GM12878 (cell line): Measurements from ENCODE around the gene MVB12B. TPM values are rescaled to one million over a fixed set of nuclear protein-coding genes. Genes with fewer than 3 reads are reported as not detected.

ENCODE experiments used
- ATAC-seq: fragments of 200-7000 bp; cut with Tn5 transposase; 3 replicates; pipeline ENCODE4 v1.9.1; 2020; ENCODE audit warnings: mild to moderate bottlenecking, moderate library complexity
- BruUV-seq: library from RNA; stranded (reverse); fragments of 400-500 nt; replicated peaks from 2 replicates; lab custom pipeline; 2021; lab: Mats Ljungman, UMichigan
- CTCF ChIA-PET: fragments of 300-600 bp; sonication (Branson Sonifier 250); formaldehyde crosslinking; extraction: SDS; loops from one replicate; lab custom pipeline; 2021; ENCODE audit warnings: inconsistent platforms; lab: Yijun Ruan, JAX
- POLR2A ChIA-PET: fragments of 350-600 bp; formaldehyde crosslinking; extraction: SDS; loops from one replicate; lab custom pipeline; 2021; ENCODE audit warnings: inconsistent platforms; lab: Charles Lee
- RAD21 ChIA-PET: fragments of 300-600 bp; sonication (Branson Sonifier 250); formaldehyde crosslinking; loops from one replicate; lab custom pipeline; 2023; ENCODE audit warnings: antibody characterized with exemption; ENCODE audit not compliant: unreplicated experiment; lab: Charles Lee
- SMC1A ChIA-PET: fragments of 300-600 bp; sonication (Branson Sonifier 250); formaldehyde crosslinking; loops from one replicate; lab custom pipeline; 2023; ENCODE audit not compliant: unreplicated experiment, uncharacterized antibody; lab: Charles Lee
- DNase-seq: peaks from one replicate; pipeline ENCODE4 v3.0.0-alpha.2; 2011; ENCODE audit warnings: low read depth, low spot score
- FAIRE-seq: peaks from 3 replicates; lab custom pipeline; 2011; peaks lifted over from hg19 to GRCh38; lab: Jason Lieb, UNC
- H2AFZ ChIP-seq: 2 replicates; pipeline ENCODE4 v1.6.0; 2011; ENCODE audit warnings: low read depth, low read length, control low read depth; ENCODE audit not compliant: control insufficient read depth
- H3K27ac ChIP-seq: 2 replicates; pipeline ENCODE4 v1.5.1; 2011; ENCODE audit warnings: control low read depth; ENCODE audit not compliant: control insufficient read depth, insufficient read depth
- H3K27me3 ChIP-seq, 2 experiments: replicated peaks in 1 of 2; 2 replicates each; pipeline versions ENCODE4 v1.6.0 to v1.6.1; 2011; ENCODE audit warnings: low read length in 1 of 2; ENCODE audit not compliant: control insufficient read depth in 2 of 2, insufficient read depth in 2 of 2
- H3K36me3 ChIP-seq, 2 experiments: 2 replicates each; pipeline ENCODE4 v1.5.1; 2011; ENCODE audit warnings: low read length in 1 of 2; ENCODE audit not compliant: control insufficient read depth in 2 of 2, insufficient read depth in 2 of 2
- H3K4me1 ChIP-seq: 2 replicates; pipeline ENCODE4 v1.6.1; 2011; ENCODE audit warnings: mild to moderate bottlenecking, low read length, moderate library complexity, mixed read lengths; ENCODE audit not compliant: control insufficient read depth, insufficient read depth
- H3K4me2 ChIP-seq: 2 replicates; pipeline ENCODE4 v1.6.0; 2011; ENCODE audit warnings: control low read depth; ENCODE audit not compliant: control insufficient read depth, insufficient read depth
- H3K4me3 ChIP-seq: fragments of 200-600 bp; sonication (generic); 2 replicates; pipeline ENCODE4 v1.5.1; 2016
- H3K79me2 ChIP-seq: 2 replicates; pipeline ENCODE4 v1.6.0; 2011; ENCODE audit warnings: low read length; ENCODE audit not compliant: control insufficient read depth, insufficient read depth
- H3K9ac ChIP-seq: 2 replicates; pipeline ENCODE4 v1.8.0; 2011; ENCODE audit warnings: low read length, control low read depth, mixed read lengths; ENCODE audit not compliant: control insufficient read depth, insufficient read depth
- H3K9me3 ChIP-seq: replicated peaks from 3 replicates; pipeline ENCODE4 v1.5.1; 2011; ENCODE audit warnings: mild to moderate bottlenecking, low read length; ENCODE audit not compliant: control insufficient read depth, insufficient read depth
- H4K20me1 ChIP-seq: 2 replicates; pipeline ENCODE4 v1.6.0; 2011; ENCODE audit not compliant: control insufficient read depth, insufficient read depth
- BRCA1 ChIP-seq: IDR thresholded peaks from 2 replicates; pipeline ENCODE4 v1.6.1; 2011; ENCODE audit warnings: low read depth, low read length, improper control_type of control experiment
- CTCF ChIP-seq, 3 experiments: IDR thresholded peaks in 2 of 3; conservative IDR thresholded peaks in 1 of 3; 2 replicates each; pipeline ENCODE4 v1.5.1; 2011; ENCODE audit warnings: low read depth in 3 of 3, low read length in 3 of 3, mild to moderate bottlenecking in 3 of 3, control low read depth in 2 of 3, moderate library complexity in 2 of 3, inconsistent platforms in 1 of 3, mixed read lengths in 1 of 3; ENCODE audit not compliant: control insufficient read depth in 2 of 3, insufficient read depth in 1 of 3; ENCODE audit errors: extremely low read depth in 1 of 3
- CUX1 ChIP-seq: IDR thresholded peaks from 2 replicates; pipeline ENCODE4 v1.6.1; 2012; ENCODE audit warnings: improper control_type of control experiment, low read depth, low read length; ENCODE audit not compliant: insufficient replicate concordance
- E2F8 ChIP-seq: fragments of 450-650 bp; IDR thresholded peaks from 2 replicates; pipeline ENCODE4 v1.6.1; 2018; ENCODE audit warnings: mild to moderate bottlenecking, low read depth, moderate library complexity; ENCODE audit not compliant: partially characterized antibody
- ETV6 ChIP-seq, 2 experiments: fragments of 450-650 bp in 1 of 2; IDR thresholded peaks in 1 of 2; conservative IDR thresholded peaks in 1 of 2; 2 replicates each; pipeline ENCODE4 v1.6.1; 2014; ENCODE audit warnings: antibody characterized with exemption in 1 of 2, borderline replicate concordance in 1 of 2, low read depth in 1 of 2, mild to moderate bottlenecking in 1 of 2, moderate library complexity in 1 of 2
- HCFC1 ChIP-seq: fragments of 150-350 bp; IDR thresholded peaks from 2 replicates; pipeline ENCODE4 v1.6.1; 2014; ENCODE audit warnings: low read length
- RELA ChIP-seq: fragments of 450-650 bp; IDR thresholded peaks from 2 replicates; pipeline ENCODE4 v1.8.0; 2014; ENCODE audit warnings: borderline replicate concordance; ENCODE audit not compliant: partially characterized antibody
- SIN3A ChIP-seq: IDR thresholded peaks from 2 replicates; pipeline ENCODE4 v1.6.1; 2012; ENCODE audit warnings: low read depth, low read length, improper control_type of control experiment
- SUZ12 ChIP-seq: fragments of 200-600 bp; sonication (generic); IDR thresholded peaks from one replicate; pipeline ENCODE4 v1.6.1; 2018; ENCODE audit warnings: antibody characterized with exemption, mild to moderate bottlenecking; ENCODE audit not compliant: unreplicated experiment
- ZNF274 ChIP-seq: IDR thresholded peaks from one replicate; pipeline ENCODE4 v1.8.0; 2011; ENCODE audit not compliant: insufficient read length, insufficient read depth
- WGBS: methylation state at CpG from one replicate; pipeline ENCODE4 v1.1.6; 2016; ENCODE audit warnings: low lambda C conversion rate; ENCODE audit not compliant: insufficient replicate concordance, insufficient coverage; ENCODE audit errors: missing lambda C conversion rate; 5-methylcytosine and 5-hydroxymethylcytosine counted together
- in situ Hi-C: fragments of 300-500 bp; cut with MboI; formaldehyde crosslinking; loops from 9 replicates; pipeline ENCODE4 v1.14.3; 2018; ENCODE audit warnings: mixed read lengths
- intact Hi-C: fragments of 100-400 bp; cut with micrococcal nuclease; formaldehyde crosslinking; loops from one replicate; pipeline ENCODE4 v1.14.2; 2022; ENCODE audit not compliant: unreplicated experiment
- polyA plus RNA-seq, 11 experiments: library from polyadenylated mRNA; depleted of rRNA in 4 of 11; unstranded in 6 of 11; stranded (reverse) in 5 of 11; fragments of >200 nt; fragmentation: Nextera tagmentation in 4 of 11; fragmentation: Illumina TruSeq in 1 of 11; extraction: Ambion mirVana in 4 of 11; extraction: Trizol in 1 of 11; gene quantifications; 1 replicate in 1 of 11; 2 replicates in 10 of 11; pipeline versions ENCODE4 v1.2.1 to v1.2.3, GENCODE V29; 2011 to 2016; ENCODE audit warnings: inconsistent platforms in 2 of 11, missing spikeins in 2 of 11, low read depth in 1 of 11
- total RNA-seq, 4 experiments: library from RNA; depleted of rRNA in 3 of 4; stranded (reverse); fragments of >200 nt in 3 of 4; fragmentation: Illumina TruSeq in 1 of 4; extraction: Trizol in 1 of 4; gene quantifications; 2 replicates each; pipeline versions ENCODE4 v1.2.1 to v1.2.3, GENCODE V29; 2013 to 2021
- TF ChIP-seq, protein P1 (sequence below): IDR thresholded peaks from 2 replicates; pipeline ENCODE4 v1.6.1; 2011; ENCODE audit warnings: borderline replicate concordance, low read depth, mild to moderate bottlenecking, moderate library complexity, low read length; ENCODE audit not compliant: insufficient read depth, poor library complexity, severe bottlenecking

MVB12B gene
- total and polyA plus RNA-seq, 10 of the 15 experiments (the other 5 are each of a cell fraction or from before 2014, with no cell fraction given): 0.08 TPM; not detected in 9

DNA sequence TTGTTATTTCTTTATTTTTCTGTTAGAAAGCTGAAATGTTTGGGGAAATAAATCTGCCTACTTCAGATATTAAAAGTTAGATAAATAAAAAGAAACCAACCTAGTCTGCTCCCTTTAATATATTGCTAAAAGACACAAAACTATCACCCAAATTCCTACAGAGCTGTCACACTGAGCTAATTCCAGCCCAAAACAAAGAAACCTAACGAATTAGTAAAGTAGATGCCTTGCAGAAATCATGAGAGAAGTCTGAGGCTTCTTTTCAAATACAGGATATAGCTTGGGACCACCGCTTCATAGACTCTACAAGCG is 164.9 kb downstream of the MVB12B start:
- H3K9me3 ChIP-seq: no peaks in the 10 kb centered on the region
- H3K36me3 ChIP-seq: no peaks in the 10 kb centered on the region
- no peaks in the 10 kb centered on the region for H3K4me1 ChIP-seq
- intact Hi-C loops (loop anchor here (1.0 to 10.0 kb wide), 5 partner anchors 94 to 1084 kb away; no protein-coding TSS in a partner anchor), in situ Hi-C loops (loop anchor here (5.0 kb wide), 1 partner anchor 189 kb away; no protein-coding TSS in a partner anchor)
- H3K4me2 ChIP-seq: no peak overlapping the region
- ChIA-PET POLR2A (no interaction called here), CTCF (interaction anchor here (0.6 to 3.3 kb wide), 40 partner anchors 10 to 1719 kb away, joined by 3 to 31 read pairs (median 4); no protein-coding TSS in a partner anchor), RAD21 (interaction anchor here (0.9 to 2.2 kb wide), 6 partner anchors 19 to 1240 kb away, joined by 3 to 11 read pairs (median 4); no protein-coding TSS in a partner anchor), SMC1A (interaction anchor here (0.6 to 2.6 kb wide), 15 partner anchors 8 to 1084 kb away, joined by 3 to 15 read pairs (median 4); no protein-coding TSS in a partner anchor)
- ATAC-seq (no peak), FAIRE-seq (no peak), DNase-seq (no peak)
- no peak overlapping the region for H3K27ac ChIP-seq
- H3K4me3 ChIP-seq: no peak overlapping the region
- no peaks in the 10 kb centered on the region for H4K20me1 ChIP-seq
- no peak overlapping the region for H2AFZ ChIP-seq
- no peaks in the 10 kb centered on the region; a peak in 2 of 4 replicates for H3K27me3 ChIP-seq
- WGBS: 44% methylated on average over 3 of the region's 3 CpGs
- no TSS peak for BruUV-seq
- no peak overlapping the region for H3K9ac ChIP-seq
- H3K79me2 ChIP-seq: no peaks in the 10 kb centered on the region
- TF ChIP-seq SUZ12 (no peak), ETV6 (conservative IDR thresholded peaks at IDR 0.05 in 1 of 2, IDR thresholded peaks at IDR 0.05 in 1 of 2; ENCODE audit: borderline replicate concordance in 1 of 2, low read depth in 1 of 2) (no peak), HCFC1 (no peak), CTCF (IDR thresholded peaks at IDR 0.05 in 2 of 3, conservative IDR thresholded peaks at IDR 0.05 in 1 of 3; ENCODE audit: control insufficient read depth in 2 of 3, extremely low read depth in 1 of 3, insufficient read depth in 1 of 3, low read depth in 3 of 3, low read length in 3 of 3) (no peak), RELA (no peak), E2F8 (no peak), SIN3A (no peak), CUX1 (no peak), BRCA1 (no peak), ZNF274 (no peak)
- TF ChIP-seq, protein P1, sequence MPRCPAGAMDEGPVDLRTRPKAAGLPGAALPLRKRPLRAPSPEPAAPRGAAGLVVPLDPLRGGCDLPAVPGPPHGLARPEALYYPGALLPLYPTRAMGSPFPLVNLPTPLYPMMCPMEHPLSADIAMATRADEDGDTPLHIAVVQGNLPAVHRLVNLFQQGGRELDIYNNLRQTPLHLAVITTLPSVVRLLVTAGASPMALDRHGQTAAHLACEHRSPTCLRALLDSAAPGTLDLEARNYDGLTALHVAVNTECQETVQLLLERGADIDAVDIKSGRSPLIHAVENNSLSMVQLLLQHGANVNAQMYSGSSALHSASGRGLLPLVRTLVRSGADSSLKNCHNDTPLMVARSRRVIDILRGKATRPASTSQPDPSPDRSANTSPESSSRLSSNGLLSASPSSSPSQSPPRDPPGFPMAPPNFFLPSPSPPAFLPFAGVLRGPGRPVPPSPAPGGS: no peak
